Fibroblast of skin of right biceps (primary cell): ENCODE results near the gene DAPP1.
"Not testable (repeated sequence)": the region's sequence is repeated elsewhere in the genome, so short reads cannot be mapped to it uniquely, and the experiment has no call there.

Source experiments
- DNase-seq: peaks from one replicate; pipeline ENCODE4 v3.0.0-alpha.2; 2013

The DAPP1 gene

DNA sequence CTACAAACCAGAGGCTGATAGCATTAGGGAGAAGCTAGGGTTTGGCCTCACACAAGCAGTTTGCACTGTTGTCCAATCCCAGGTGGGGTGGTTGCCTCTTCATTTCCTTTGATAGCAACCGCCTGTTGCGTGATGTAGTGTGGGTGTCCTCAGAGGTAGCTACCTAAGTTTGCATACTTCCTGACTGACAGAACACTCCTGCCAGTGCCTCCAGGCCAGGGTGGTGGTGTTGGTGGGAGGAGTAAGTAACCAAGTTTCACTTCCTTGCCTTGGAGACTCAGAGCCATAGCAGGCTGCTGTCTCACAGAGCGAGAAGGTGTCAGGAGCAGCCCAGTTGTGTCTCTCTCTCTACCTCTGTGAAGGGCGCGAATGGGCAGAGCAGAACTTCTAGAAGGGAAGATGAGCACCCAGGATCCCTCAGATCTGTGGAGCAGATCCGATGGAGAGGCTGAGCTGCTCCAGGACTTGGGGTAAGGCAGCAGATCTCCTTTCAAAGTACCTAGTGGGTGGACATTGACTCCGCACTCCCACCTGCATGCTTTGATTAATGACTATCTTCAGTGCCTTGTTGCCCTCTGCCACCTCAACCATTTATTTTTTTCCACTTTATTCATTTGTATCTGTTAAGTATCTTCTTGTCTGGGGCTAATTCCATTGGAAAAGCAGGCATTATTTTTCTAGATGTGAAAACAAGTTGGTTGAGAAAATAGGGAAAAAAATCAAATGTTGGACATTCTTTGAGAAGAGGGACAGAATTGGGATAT, at the start of gene DAPP1:
Gene DAPP1 (plus strand): TSS at position 283 of the 764 bp plus-strand sequence. CDS start 87 bp downstream, at position 370.
- DNase-seq, result no peak

DNA sequence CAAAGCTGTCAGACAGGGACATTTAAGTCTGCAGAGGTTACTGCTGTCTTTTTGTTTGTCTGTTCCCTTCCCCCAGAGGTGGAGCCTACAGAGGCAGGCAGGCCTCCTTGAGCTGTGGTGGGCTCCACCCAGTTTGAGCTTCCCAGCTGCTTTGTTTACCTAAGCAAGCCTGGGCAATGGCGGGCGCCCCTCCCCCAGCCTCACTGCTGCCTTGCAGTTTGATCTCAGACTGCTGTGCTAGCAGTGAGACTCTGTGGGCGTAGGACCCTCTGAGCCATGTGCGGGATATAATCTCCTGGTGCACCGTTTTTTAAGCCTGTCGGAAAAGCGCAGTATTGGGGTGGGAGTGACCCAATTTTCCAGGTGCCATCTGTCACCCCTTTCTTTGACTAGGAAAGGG, 45.8 kb upstream of the DAPP1 start:
- not testable (repeated sequence) for DNase-seq

- no peak for DNase-seq
Measured at GRCh38 chr4:99783940-99784339, 32.7 kb upstream of the DAPP1 start.

GRCh38 chr4:99784842-99785241, 31.8 kb upstream of the DAPP1 start:
- no peak for DNase-seq

- no peak for DNase-seq
Measured at GRCh38 chr4:99790796-99791617, 25.6 kb upstream of the DAPP1 start.

GRCh38 chr4:99800332-99801004, 16.2 kb upstream of the DAPP1 start:
- no peak for DNase-seq

DNA sequence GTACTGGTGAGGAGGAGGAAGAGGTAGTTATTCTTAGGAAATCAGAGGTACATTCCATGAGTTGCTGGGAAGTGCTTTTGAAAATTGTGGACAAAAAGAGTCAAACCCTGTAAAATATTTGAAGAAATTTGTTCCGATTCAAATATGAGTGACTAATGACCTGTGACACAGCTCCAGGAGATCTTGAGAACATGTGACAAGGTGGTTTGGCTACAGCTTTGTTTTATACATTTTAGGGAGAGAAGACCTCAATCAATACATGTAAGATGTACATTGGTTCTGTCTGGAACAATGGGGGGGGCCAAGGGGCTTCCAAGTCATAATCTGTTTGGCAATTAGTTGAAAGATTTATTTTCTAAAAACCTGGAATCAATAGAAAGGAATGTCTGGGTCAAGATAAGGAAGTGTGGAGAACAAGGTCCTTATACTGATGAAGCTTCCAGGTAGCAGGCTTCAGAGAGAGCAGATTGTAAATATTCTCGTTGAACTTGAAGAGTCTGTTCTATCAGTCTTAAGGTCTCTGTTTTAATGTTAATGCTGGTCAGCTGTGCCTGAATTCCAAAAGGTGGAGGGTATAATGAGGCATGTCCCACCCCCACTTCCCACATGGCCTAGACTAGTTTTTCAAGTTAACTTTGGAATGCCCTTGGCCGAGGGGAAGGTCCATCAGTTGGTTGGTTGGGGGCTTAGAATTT, 15.5 kb upstream of the DAPP1 start:
- no peak for DNase-seq

DNA sequence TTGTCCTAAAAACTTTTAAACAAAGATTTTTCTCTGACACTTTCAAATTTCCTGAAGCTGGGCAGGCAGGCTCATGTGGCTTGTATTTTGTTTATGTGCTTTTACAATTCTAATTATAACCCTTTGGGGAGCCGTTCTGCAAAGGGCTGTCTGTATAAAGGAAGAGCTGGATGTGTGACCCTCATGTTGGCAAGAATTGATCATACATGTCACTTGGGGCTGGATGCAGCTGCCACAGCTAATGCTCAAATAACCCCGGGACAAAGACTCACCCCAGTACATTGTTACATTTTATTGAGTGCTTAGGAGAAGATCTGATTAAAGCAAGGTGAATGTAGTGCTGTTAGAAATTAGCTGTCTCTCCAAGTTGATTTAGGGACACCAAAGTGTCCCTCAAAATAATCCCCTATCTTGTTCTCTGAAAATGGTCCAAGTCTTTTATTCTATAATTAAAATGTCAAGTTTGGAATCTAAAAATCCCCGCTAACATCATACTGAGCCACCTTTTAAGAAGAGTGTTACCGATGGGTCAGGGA, 13.0 kb upstream of the DAPP1 start:
- no peak for DNase-seq

DNA sequence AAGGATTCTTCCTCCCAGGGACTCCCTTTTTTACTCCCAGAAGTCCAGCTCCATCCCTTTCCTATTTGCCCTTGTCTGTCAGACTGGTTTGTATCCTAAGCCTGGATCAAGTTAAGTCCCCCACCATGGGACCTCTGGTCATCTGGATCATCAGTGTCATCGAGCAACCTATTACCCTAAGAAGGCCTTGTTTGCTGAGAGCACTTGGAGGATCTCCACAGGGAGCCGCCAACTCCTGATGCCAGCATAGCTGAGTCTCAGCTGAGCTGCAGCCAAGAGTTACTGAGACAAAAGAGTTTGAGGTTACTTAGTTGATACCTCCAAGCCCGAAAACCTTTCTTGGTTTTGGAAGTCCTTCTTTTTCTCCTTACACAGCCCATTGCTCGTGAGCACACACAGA, 10.1 kb upstream of the DAPP1 start:
- DNase-seq, result no peak

DNA sequence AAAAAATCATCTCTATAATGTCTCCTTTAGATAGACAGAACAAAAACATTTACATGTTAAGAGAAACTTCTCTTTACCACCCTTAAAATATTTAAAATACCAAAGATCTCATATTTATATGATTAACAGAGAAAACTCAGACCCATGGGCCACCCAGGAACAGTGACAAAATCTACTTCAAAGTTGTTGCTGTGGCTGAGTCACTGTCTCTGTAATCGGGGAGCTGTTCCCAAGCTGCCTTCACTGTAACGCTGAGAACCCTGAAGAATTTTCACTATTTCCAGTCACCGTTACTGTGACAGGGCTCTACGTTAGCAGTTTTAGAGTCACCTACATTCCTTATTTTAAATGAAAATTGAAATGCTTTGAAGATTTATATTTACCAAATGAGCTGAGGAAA, 9.0 kb upstream of the DAPP1 start:
- DNase-seq, result peak; percentile 1

GRCh38 chr4:99808260-99808857, 8.3 kb upstream of the DAPP1 start:
- peak; percentile 25 for DNase-seq

- DNase-seq, result no peak
Measured at GRCh38 chr4:99809326-99809725, 7.3 kb upstream of the DAPP1 start.

- DNase-seq, result no peak
Measured at GRCh38 chr4:99810536-99810935, 6.1 kb upstream of the DAPP1 start.

GRCh38 chr4:99811117-99811516, 5.5 kb upstream of the DAPP1 start:
- DNase-seq, result no peak

GRCh38 chr4:99811850-99812249, 4.8 kb upstream of the DAPP1 start:
- peak; percentile 4 for DNase-seq

GRCh38 chr4:99815597-99816011, 1.0 kb upstream of the DAPP1 start:
- DNase-seq, result no peak

- no peak for DNase-seq
Measured at GRCh38 chr4:99817309-99817890, 773 bp downstream of the DAPP1 start.

GRCh38 chr4:99818661-99819060, 2.0 kb downstream of the DAPP1 start:
- DNase-seq, result no peak

- no peak for DNase-seq
Measured at GRCh38 chr4:99821918-99822503, 5.4 kb downstream of the DAPP1 start.

GRCh38 chr4:99822734-99823133, 6.1 kb downstream of the DAPP1 start:
- DNase-seq, result no peak

DNA sequence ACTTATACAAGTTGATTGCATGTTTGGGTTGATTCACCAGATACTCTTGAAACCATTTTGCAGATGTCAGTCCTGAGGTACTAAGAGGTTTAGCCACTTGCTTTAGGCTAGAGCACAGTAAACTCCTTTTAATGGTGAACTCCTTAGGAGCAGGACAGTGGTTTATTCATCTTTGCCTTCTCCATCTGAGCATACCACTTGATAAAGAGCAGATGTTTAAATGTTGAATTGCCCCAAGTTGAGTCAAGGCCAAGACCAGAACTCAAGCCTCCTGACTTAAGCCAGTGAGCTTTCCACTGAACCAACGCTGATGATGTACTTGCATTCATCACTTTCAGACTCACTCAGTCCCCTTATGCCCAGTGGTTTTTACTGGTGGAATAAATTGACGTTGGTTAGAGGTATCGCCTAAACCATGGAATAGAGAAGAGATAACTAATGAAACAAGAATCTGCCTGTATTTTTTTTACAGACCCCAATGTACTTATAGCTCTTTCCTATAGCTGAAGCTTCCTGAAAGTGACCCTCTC, 7.5 kb downstream of the DAPP1 start:
- no peak for DNase-seq
